PC-3 (cell line): ENCODE measurements around the gene IGFBP6.

ENCODE experiments used
- EZH2 ChIP-seq: fragments of 300-600 bp; sonication (generic); IDR thresholded peaks from one replicate; pipeline ENCODE4 v1.6.1; 2017; ENCODE audit warnings: antibody characterized with exemption, mild to moderate bottlenecking, low read length; ENCODE audit not compliant: unreplicated experiment
- EZH2phosphoT487 ChIP-seq: fragments of 300-600 bp; sonication (generic); IDR thresholded peaks from 2 replicates; pipeline ENCODE4 v1.6.1; 2018; ENCODE audit warnings: mild to moderate bottlenecking, antibody characterized with exemption, low read length, borderline replicate concordance
- TF ChIP-seq, protein P1 (sequence below): fragments of 300-600 bp; sonication (generic); conservative IDR thresholded peaks from 2 replicates; pipeline ENCODE4 v1.5.1; 2017; ENCODE audit warnings: antibody characterized with exemption, low read depth, mild to moderate bottlenecking, low read length

DNA sequence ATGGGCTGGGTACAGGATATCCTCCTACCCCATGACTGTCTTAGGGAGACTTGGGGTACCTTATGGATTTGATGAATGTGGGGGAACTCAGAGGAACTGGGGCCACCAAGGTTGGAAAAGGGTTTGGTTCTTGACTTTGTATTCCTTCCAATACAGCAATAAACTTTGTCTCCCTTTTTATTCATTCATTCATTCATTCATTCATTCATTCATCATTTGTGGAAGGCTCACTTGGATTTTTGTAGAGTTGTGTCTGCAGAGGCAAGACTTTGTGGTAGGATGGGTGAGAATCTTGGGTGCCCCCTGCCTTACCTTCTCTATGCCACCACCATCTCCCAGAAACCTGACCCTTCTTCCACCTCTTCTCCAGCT lies 26.9 kb downstream of the IGFBP6 start:
- TF ChIP-seq, protein P1, sequence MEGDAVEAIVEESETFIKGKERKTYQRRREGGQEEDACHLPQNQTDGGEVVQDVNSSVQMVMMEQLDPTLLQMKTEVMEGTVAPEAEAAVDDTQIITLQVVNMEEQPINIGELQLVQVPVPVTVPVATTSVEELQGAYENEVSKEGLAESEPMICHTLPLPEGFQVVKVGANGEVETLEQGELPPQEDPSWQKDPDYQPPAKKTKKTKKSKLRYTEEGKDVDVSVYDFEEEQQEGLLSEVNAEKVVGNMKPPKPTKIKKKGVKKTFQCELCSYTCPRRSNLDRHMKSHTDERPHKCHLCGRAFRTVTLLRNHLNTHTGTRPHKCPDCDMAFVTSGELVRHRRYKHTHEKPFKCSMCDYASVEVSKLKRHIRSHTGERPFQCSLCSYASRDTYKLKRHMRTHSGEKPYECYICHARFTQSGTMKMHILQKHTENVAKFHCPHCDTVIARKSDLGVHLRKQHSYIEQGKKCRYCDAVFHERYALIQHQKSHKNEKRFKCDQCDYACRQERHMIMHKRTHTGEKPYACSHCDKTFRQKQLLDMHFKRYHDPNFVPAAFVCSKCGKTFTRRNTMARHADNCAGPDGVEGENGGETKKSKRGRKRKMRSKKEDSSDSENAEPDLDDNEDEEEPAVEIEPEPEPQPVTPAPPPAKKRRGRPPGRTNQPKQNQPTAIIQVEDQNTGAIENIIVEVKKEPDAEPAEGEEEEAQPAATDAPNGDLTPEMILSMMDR, result no peak
- TF ChIP-seq EZH2 (no peak), EZH2phosphoT487 (no peak)
